Stimulated activated CD8-positive, alpha-beta memory T cell treated with anti-CD3 and anti-CD28 coated beads, Interleukin-15, amount 100 ng/mL, for 4 hours (primary cell): ENCODE results near the gene LRG1.

Experiments
- DNase-seq, 2 donors: peaks; one replicate each; pipeline ENCODE4 v3.0.0-alpha.2; 2020; ENCODE audit warnings: low read depth in 2 of 2

Gene LRG1

DNA sequence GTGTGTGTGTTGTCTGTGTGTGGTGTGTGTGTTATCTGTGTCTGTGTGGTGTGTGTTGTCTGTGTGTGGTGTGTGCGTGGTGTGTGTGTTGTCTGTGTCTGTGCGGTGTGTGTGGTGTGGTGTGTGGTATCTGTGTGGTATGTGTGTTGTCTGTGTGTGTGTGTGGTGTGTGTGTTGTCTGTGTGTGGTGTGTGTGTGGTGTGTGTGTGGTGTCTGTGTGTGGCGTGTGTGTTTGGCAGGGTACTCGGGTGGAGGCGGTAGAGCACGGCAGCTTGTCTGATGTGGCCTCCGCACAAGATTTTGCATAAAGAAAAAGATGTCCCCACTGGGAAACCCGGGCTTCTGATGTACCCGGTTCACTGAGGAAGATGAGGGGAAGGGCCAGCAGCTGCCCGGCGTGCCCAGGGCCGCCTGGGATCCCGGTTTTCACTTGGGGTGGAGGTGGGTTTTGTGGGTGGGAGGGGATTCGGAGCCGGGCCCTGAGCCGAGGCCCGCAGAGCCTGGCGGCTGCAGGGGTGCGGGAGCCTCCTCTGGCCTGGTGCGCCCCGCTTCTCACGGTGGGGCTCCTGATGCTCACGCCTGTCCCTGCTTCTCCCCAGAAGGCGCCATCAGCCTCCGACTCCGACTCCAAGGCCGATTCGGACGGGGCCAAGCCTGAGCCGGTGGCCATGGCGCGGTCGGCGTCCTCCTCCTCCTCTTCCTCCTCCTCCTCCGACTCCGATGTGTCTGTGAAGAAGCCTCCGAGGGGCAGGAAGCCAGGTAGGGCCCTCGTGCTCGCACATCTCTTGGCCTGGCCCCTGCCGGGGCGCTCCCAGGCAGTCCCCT, 46.5 kb downstream of the LRG1 start:
- no peak for DNase-seq

DNA sequence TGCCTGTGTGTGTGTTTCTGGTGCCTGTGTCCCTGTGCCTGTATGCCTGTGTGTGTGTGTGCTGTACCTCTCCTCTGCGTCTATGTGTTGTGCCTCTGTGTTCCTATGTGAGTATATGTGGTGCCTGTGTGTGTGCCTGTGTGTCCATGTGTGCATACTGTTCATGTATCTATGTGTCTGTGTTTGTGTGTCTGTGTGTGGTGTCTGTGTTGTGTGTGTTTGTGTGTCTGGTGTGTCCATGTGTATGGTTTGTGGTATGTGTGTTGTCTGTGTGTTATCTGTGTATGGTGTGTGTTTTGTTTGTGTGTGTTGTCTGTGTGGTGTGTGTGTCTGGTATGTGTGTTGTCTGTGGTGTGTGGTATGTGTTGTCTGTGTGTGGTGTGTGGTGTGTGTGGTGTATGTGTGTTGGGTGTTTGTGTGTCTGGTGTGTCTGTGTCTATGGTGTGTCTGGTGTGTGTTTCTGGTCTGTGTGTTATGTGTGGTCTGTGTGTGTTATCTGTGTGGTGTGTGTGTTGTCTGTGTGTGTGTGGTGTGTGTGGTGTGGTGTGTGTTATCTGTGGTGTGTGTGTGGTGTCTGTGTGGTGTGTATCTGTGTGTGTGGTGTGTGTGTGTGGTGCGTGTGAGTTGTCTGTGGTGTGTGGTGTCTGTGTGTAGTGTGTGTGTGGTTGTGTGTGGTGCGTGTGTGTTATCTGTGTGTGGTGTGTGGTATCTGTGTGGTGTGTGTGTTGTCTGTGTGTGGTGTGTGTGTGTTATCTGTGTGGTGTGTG, 47.3 kb downstream of the LRG1 start:
- DNase-seq = no peak

GRCh38 chr19:4491446-4491845, 48.4 kb downstream of the LRG1 start:
- DNase-seq = no peak

GRCh38 chr19:4488496-4488895, 51.3 kb downstream of the LRG1 start:
- no peak for DNase-seq

DNA sequence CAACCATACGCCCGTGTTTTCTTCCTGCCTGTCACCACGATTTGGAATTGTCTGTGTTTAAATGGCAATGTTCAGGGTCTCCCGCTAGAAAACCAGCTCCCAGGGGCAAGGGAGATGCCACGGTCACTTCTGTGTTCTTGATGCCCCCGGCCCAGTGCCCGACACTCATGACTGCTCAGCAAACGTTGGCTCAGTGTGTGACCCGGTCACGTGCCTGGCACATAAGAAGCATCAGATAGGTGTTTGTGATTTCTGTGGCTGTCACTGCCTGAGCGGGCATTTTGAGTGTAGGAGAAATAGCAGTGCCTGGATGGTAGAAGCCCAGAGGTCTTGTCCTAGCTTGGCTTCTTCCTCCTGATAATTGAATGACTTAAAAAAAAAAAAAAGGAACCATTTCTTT, 52.3 kb downstream of the LRG1 start:
- DNase-seq = no peak
